H1 (cell line): ENCODE results near the gene FEV. TPM values are rescaled to one million over a fixed set of nuclear protein-coding genes. Genes with fewer than 3 reads are reported as not detected.

Experiments used
- CTCF ChIA-PET: fragments of 300-600 bp; sonication (Branson Sonifier 250); formaldehyde crosslinking; loops from one replicate; lab custom pipeline; 2021; ENCODE audit not compliant: partially characterized antibody; lab: Charles Lee
- POLR2A ChIA-PET: fragments of 300-600 bp; sonication (Branson Sonifier 250); formaldehyde crosslinking; loops from one replicate; lab custom pipeline; 2021; ENCODE audit warnings: inconsistent platforms; ENCODE audit not compliant: partially characterized antibody; lab: Charles Lee
- DNase-seq, 2 experiments: peaks; one replicate each; pipeline versions ENCODE4 v3.0.0 to v3.0.0-alpha.2; 2010 to 2022; ENCODE audit warnings: low spot score in 2 of 2, low read depth in 1 of 2, mixed read lengths in 1 of 2
- FAIRE-seq: peaks from 2 replicates; lab custom pipeline; 2011; peaks lifted over from hg19 to GRCh38; lab: Jason Lieb, UNC
- H2AFZ ChIP-seq: 2 replicates; pipeline ENCODE4 v1.8.1; 2012; ENCODE audit warnings: low read length, inconsistent platforms
- H2AK5ac ChIP-seq: 2 replicates; pipeline ENCODE4 v1.6.1; 2013; ENCODE audit warnings: low read depth, low read length
- H2BK120ac ChIP-seq: replicated peaks from 2 replicates; pipeline ENCODE3; 2013; ENCODE audit warnings: low read depth, low read length, inconsistent platforms
- H2BK12ac ChIP-seq: 2 replicates; pipeline ENCODE4 v1.6.1; 2013; ENCODE audit warnings: low read depth, low read length
- H2BK15ac ChIP-seq: 2 replicates; pipeline ENCODE4 v1.6.1; 2013; ENCODE audit warnings: low read length
- H2BK20ac ChIP-seq: 2 replicates; pipeline ENCODE4 v1.6.1; 2013; ENCODE audit warnings: low read length
- H2BK5ac ChIP-seq: 2 replicates; pipeline ENCODE4 v1.6.1; 2013; ENCODE audit warnings: low read depth, low read length
- H3K14ac ChIP-seq: 2 replicates; pipeline ENCODE4 v1.6.1; 2013; ENCODE audit warnings: inconsistent platforms; ENCODE audit not compliant: insufficient read length
- H3K18ac ChIP-seq: 2 replicates; pipeline ENCODE4 v1.6.1; 2013; ENCODE audit warnings: low read length; ENCODE audit errors: extremely low read depth
- H3K23ac ChIP-seq: 2 replicates; pipeline ENCODE4 v1.6.1; 2013; ENCODE audit warnings: inconsistent platforms; ENCODE audit not compliant: insufficient read length
- H3K23me2 ChIP-seq: 2 replicates; pipeline ENCODE4 v1.6.1; 2013; ENCODE audit warnings: low read depth, low read length
- H3K27ac ChIP-seq: 2 replicates; pipeline ENCODE4 v1.6.1; 2011; ENCODE audit warnings: low read depth, low read length, inconsistent platforms
- H3K27me3 ChIP-seq, 4 experiments: replicated peaks in 1 of 4; 1 replicate in 1 of 4; 2 replicates in 3 of 4; pipeline versions ENCODE4 v1.6.1 to v1.8.1; 2011 to 2013; ENCODE audit warnings: low read length in 3 of 4, mild to moderate bottlenecking in 3 of 4, inconsistent platforms in 2 of 4, mixed read lengths in 2 of 4, moderate library complexity in 1 of 4; ENCODE audit not compliant: control insufficient read depth in 3 of 4, insufficient read depth in 3 of 4; ENCODE audit errors: extremely low read depth in 1 of 4
- H3K36me3 ChIP-seq, 4 experiments: 2 replicates each; pipeline versions ENCODE4 v1.6.1 to v1.8.1; 2011 to 2013; ENCODE audit warnings: mild to moderate bottlenecking in 4 of 4, low read length in 3 of 4, moderate library complexity in 2 of 4, control low read depth in 1 of 4, inconsistent platforms in 1 of 4; ENCODE audit not compliant: insufficient read depth in 4 of 4, control insufficient read depth in 2 of 4
- H3K4ac ChIP-seq: replicated peaks from 2 replicates; pipeline ENCODE3; 2013; ENCODE audit warnings: low read length, low read depth, mixed read lengths, inconsistent platforms; ENCODE audit not compliant: insufficient read length
- H3K4me1 ChIP-seq, 4 experiments: replicated peaks in 1 of 4; 1 replicate in 1 of 4; 2 replicates in 3 of 4; pipeline versions ENCODE4 v1.6.1 to v1.8.1; 2011 to 2013; ENCODE audit warnings: low read length in 3 of 4, inconsistent platforms in 2 of 4, mixed read lengths in 1 of 4; ENCODE audit not compliant: insufficient read depth in 4 of 4, control insufficient read depth in 3 of 4
- H3K4me2 ChIP-seq, 2 experiments: 2 replicates each; pipeline versions ENCODE4 v1.6.1 to v1.8.1; 2011 to 2013; ENCODE audit warnings: low read depth in 2 of 2, low read length in 2 of 2, control low read depth in 1 of 2, inconsistent platforms in 1 of 2, mild to moderate bottlenecking in 1 of 2; ENCODE audit not compliant: insufficient read depth in 1 of 2
- H3K4me3 ChIP-seq, 4 experiments: fragments of 200-600, 300-600 bp in 1 of 4; sonication (generic), shearing (Covaris generic), sonication (Bioruptor Twin) in 1 of 4; 2 replicates each; pipeline versions ENCODE4 v1.5.1 to v1.8.1; 2011 to 2016; ENCODE audit warnings: low read length in 4 of 4, low read depth in 3 of 4, control low read depth in 2 of 4, inconsistent platforms in 2 of 4, mild to moderate bottlenecking in 2 of 4, mixed read lengths in 1 of 4, moderate library complexity in 1 of 4; ENCODE audit not compliant: insufficient read depth in 2 of 4; ENCODE audit errors: extremely low read depth in 1 of 4
- H3K56ac ChIP-seq: replicated peaks from 2 replicates; pipeline ENCODE3; 2013; ENCODE audit warnings: low read depth, mild to moderate bottlenecking, mixed read lengths, low read length, inconsistent platforms; ENCODE audit not compliant: insufficient read length
- H3K79me1 ChIP-seq: 2 replicates; pipeline ENCODE4 v1.6.1; 2013; ENCODE audit warnings: low read depth, low read length, control low read depth
- H3K79me2 ChIP-seq, 2 experiments: 2 replicates each; pipeline versions ENCODE4 v1.6.1 to v1.8.1; 2012 to 2013; ENCODE audit warnings: low read length in 2 of 2, mild to moderate bottlenecking in 2 of 2, inconsistent platforms in 1 of 2; ENCODE audit not compliant: insufficient read depth in 2 of 2, control insufficient read depth in 1 of 2
- H3K9ac ChIP-seq, 4 experiments: replicated peaks in 1 of 4; 1 replicate in 1 of 4; 2 replicates in 3 of 4; pipeline versions ENCODE4 v1.6.1 to v1.8.1; 2011 to 2013; ENCODE audit warnings: low read depth in 3 of 4, low read length in 3 of 4, control low read depth in 2 of 4, mild to moderate bottlenecking in 2 of 4, moderate library complexity in 2 of 4, inconsistent platforms in 1 of 4; ENCODE audit errors: extremely low read depth in 1 of 4
- H3K9me3 ChIP-seq, 2 experiments: 2 replicates each; pipeline versions ENCODE4 v1.6.1 to v1.8.1; 2012 to 2013; ENCODE audit warnings: mild to moderate bottlenecking in 2 of 2, moderate library complexity in 2 of 2, control low read depth in 1 of 2, inconsistent platforms in 1 of 2, low read depth in 1 of 2, low read length in 1 of 2, mixed read lengths in 1 of 2; ENCODE audit not compliant: insufficient read depth in 2 of 2
- H4K20me1 ChIP-seq, 2 experiments: replicated peaks in 1 of 2; 2 replicates each; pipeline versions ENCODE3 to v1.8.1; 2011 to 2013; ENCODE audit warnings: inconsistent platforms in 2 of 2, low read length in 2 of 2, mild to moderate bottlenecking in 1 of 2; ENCODE audit not compliant: insufficient read depth in 2 of 2, control insufficient read depth in 1 of 2
- H4K5ac ChIP-seq: 2 replicates; pipeline ENCODE4 v1.6.1; 2013; ENCODE audit warnings: low read length, low read depth, mixed read lengths, inconsistent platforms; ENCODE audit not compliant: insufficient read length
- H4K8ac ChIP-seq: 2 replicates; pipeline ENCODE4 v1.8.0; 2013; ENCODE audit warnings: mild to moderate bottlenecking, moderate library complexity, low read length, inconsistent platforms; ENCODE audit not compliant: insufficient read depth; ENCODE audit errors: extremely low read depth
- H4K91ac ChIP-seq: replicated peaks from 2 replicates; pipeline ENCODE3; 2013; ENCODE audit warnings: low read length, mixed read lengths, inconsistent platforms; ENCODE audit not compliant: insufficient read length
- ASH2L ChIP-seq: fragments of 200-600, 300-600 bp; sonication (generic); IDR thresholded peaks from one replicate; pipeline ENCODE4 v1.7.1; 2017; ENCODE audit warnings: low read length
- KDM5A ChIP-seq: fragments of 200-600 bp; IDR thresholded peaks from 2 replicates; pipeline ENCODE4 v1.7.1; 2012; ENCODE audit warnings: mild to moderate bottlenecking, low read length, inconsistent platforms, mixed read lengths
- RBBP5 ChIP-seq: IDR thresholded peaks from 2 replicates; pipeline ENCODE4 v1.7.1; 2012; ENCODE audit warnings: low read depth, mild to moderate bottlenecking, inconsistent platforms, low read length, moderate library complexity, borderline replicate concordance
- SRF ChIP-seq: IDR thresholded peaks from 2 replicates; pipeline ENCODE4 v1.6.1; 2011; ENCODE audit warnings: mild to moderate bottlenecking, low read depth, low read length, moderate library complexity
- WGBS, 2 experiments: shearing (Covaris generic) in 1 of 2; methylation state at CpG; one replicate each; pipeline versions ENCODE4 v1.1.6 to v1.1.7; 2013 to 2015; ENCODE audit warnings: low lambda C conversion rate in 2 of 2, mixed read lengths in 2 of 2, inconsistent platforms in 1 of 2, low coverage in 1 of 2, missing lambda C conversion rate in 1 of 2; ENCODE audit not compliant: insufficient replicate concordance in 2 of 2, insufficient coverage in 1 of 2, insufficient read length in 1 of 2; ENCODE audit errors: extremely low coverage in 1 of 2, missing lambda C conversion rate in 1 of 2; 5-methylcytosine and 5-hydroxymethylcytosine counted together
- polyA plus RNA-seq, 7 experiments: library from polyadenylated mRNA; depleted of rRNA in 3 of 7; stranded (reverse) in 5 of 7; unstranded in 2 of 7; fragments of >200 nt in 5 of 7; fragments of 200-250 nt in 2 of 7; gene quantifications; 1 replicate in 5 of 7; 2 replicates in 1 of 7; 4 replicates in 1 of 7; pipeline versions ENCODE4 v1.2.1 to v1.2.3, GENCODE V29; 2011 to 2013; ENCODE audit warnings: missing spikeins in 2 of 7, mixed read lengths in 2 of 7
- total RNA-seq: library from RNA; stranded (reverse); fragmentation: NEBNext Ultra II Directional; extraction: Animal tissue kit (Norgen Biotek cat#: 25700); gene quantifications from 2 replicates; pipeline ENCODE4 v1.2.1, GENCODE V29; 2021
- TF ChIP-seq, protein P1 (sequence below): IDR thresholded peaks from 2 replicates; pipeline ENCODE4 v1.6.1; 2012; ENCODE audit warnings: inconsistent platforms

The FEV gene
- total and polyA plus RNA-seq, 2 of the 8 experiments (the other 6 are each of a cell fraction or from before 2014, with no cell fraction given): not detected

DNA sequence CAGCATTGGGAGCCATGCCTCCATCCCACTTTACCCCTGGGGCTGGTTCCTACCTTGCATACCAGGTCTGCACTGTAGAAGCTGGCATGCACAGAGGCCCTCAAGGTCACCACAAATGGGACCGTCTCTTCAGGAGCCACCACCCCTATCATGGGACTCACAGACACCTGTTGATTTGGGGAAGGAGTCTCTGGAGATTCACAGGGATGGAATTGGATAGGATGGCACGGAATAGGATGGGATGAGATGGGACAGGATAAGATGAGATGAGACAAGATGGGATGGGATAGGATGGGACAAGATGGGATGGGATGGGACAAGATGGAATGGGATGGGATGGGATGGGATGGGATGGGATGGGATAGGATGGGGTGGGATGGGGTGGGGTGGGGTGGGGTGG lies 24.3 kb upstream of the FEV start:
- no peak overlapping the region for H4K5ac ChIP-seq
- no peaks in the 10 kb centered on the region for H3K79me1 ChIP-seq
- H2AK5ac ChIP-seq: no peak overlapping the region
- H3K23me2 ChIP-seq: no peaks in the 10 kb centered on the region
- POLR2A ChIA-PET: interaction anchor here (1.5 kb wide), 1 partner anchor 11 kb away, joined by 3 read pairs; no protein-coding TSS in a partner anchor
- H3K4ac ChIP-seq: no peak overlapping the region
- H3K4me3 ChIP-seq: no peak overlapping the region
- CTCF ChIA-PET: interaction anchor here (0.7 to 14.7 kb wide), 18 partner anchors 7 to 326 kb away, joined by 3 to 154 read pairs (median 16); partner anchors contain the start of genes CRYBA2 and IHH
- no peak overlapping the region for H3K23ac ChIP-seq
- no peak overlapping the region for H4K8ac ChIP-seq
- no peaks in the 10 kb centered on the region for H3K36me3 ChIP-seq
- FAIRE-seq (no peak), DNase-seq (no peak)
- 67% methylated on average over 2 of the region's 2 CpGs; no CpG with 5 or more reads in 1 of the 2 experiments for WGBS, 2 experiments
- H3K4me2 ChIP-seq: no peak overlapping the region
- no peak overlapping the region for H2BK15ac ChIP-seq
- H3K18ac ChIP-seq: no peak overlapping the region
- no peaks in the 10 kb centered on the region for H3K9me3 ChIP-seq
- no peak overlapping the region for H2BK120ac ChIP-seq
- no peaks in the 10 kb centered on the region for H3K4me1 ChIP-seq
- no peak overlapping the region for H2BK20ac ChIP-seq
- H3K14ac ChIP-seq: no peak overlapping the region
- no peak overlapping the region for H3K56ac ChIP-seq
- H3K9ac ChIP-seq: no peak overlapping the region
- no peak overlapping the region for H4K91ac ChIP-seq
- H2BK12ac ChIP-seq: no peak overlapping the region
- no peak overlapping the region for H2BK5ac ChIP-seq
- H3K27me3 ChIP-seq: peaks cover 4 to 24% (median 16%) of the 10 kb centered on the region in 4 experiments
- TF ChIP-seq RBBP5 (no peak), SRF (no peak), ASH2L (no peak), KDM5A (no peak)
- TF ChIP-seq, protein P1, sequence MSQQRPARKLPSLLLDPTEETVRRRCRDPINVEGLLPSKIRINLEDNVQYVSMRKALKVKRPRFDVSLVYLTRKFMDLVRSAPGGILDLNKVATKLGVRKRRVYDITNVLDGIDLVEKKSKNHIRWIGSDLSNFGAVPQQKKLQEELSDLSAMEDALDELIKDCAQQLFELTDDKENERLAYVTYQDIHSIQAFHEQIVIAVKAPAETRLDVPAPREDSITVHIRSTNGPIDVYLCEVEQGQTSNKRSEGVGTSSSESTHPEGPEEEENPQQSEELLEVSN: no peak
- no peaks in the 10 kb centered on the region for H4K20me1 ChIP-seq
- H3K27ac ChIP-seq: no peak overlapping the region
- no peaks in the 10 kb centered on the region for H3K79me2 ChIP-seq
- no peak overlapping the region for H2AFZ ChIP-seq
